HepG2 (cell line): ENCODE data around the gene TAF8. TPM values are rescaled to one million over a fixed set of nuclear protein-coding genes. Genes with fewer than 3 reads are reported as not detected.

ENCODE experiments used
- ATAC-seq: fragments of 200-7000 bp; cut with Tn5 transposase; 3 replicates; pipeline ENCODE4 v1.9.1; 2020; ENCODE audit warnings: mild to moderate bottlenecking, moderate library complexity
- BruUV-seq: library from RNA; stranded (reverse); fragments of 400-500 nt; replicated peaks from 2 replicates; lab custom pipeline; 2021; lab: Mats Ljungman, UMichigan
- CTCF ChIA-PET: fragments of 300-600 bp; formaldehyde crosslinking; extraction: SDS; loops from one replicate; lab custom pipeline; 2021; ENCODE audit warnings: low total read pairs, inconsistent platforms, low intra/inter-chr PET ratio; lab: Yijun Ruan, JAX
- POLR2A ChIA-PET: fragments of 350-600 bp; sonication (Branson Sonifier 250); formaldehyde crosslinking; loops from one replicate; lab custom pipeline; 2020; ENCODE audit warnings: antibody characterized with exemption, inconsistent platforms; lab: Yijun Ruan, JAX
- DNase-seq: peaks from one replicate; pipeline ENCODE4 v3.0.0-alpha.2; 2015; ENCODE audit warnings: low spot score
- FAIRE-seq: peaks from 3 replicates; lab custom pipeline; 2011; peaks lifted over from hg19 to GRCh38; lab: Jason Lieb, UNC
- H2AFZ ChIP-seq: one replicate; pipeline ENCODE4 v1.6.1; 2011; ENCODE audit warnings: low read length, inconsistent platforms
- H3K27ac ChIP-seq: fragments of 300-600 bp; 3 replicates; pipeline ENCODE4 v1.8.0; 2011; ENCODE audit warnings: mixed run types, mild to moderate bottlenecking, mixed read lengths, low read length, inconsistent platforms; ENCODE audit not compliant: insufficient read depth; ENCODE audit errors: extremely low read length
- H3K27me3 ChIP-seq, 2 experiments: fragments of 200-600 bp in 1 of 2; 2 replicates in 1 of 2; 3 replicates in 1 of 2; pipeline versions ENCODE4 v1.6.0 to v1.8.0; 2011; ENCODE audit warnings: low read length in 2 of 2, mild to moderate bottlenecking in 2 of 2, moderate library complexity in 2 of 2, inconsistent platforms in 1 of 2; ENCODE audit not compliant: insufficient read depth in 2 of 2, control insufficient read depth in 1 of 2
- H3K36me3 ChIP-seq, 2 experiments: fragments of 200-600 bp in 1 of 2; replicated peaks in 1 of 2; 2 replicates in 1 of 2; 3 replicates in 1 of 2; pipeline versions ENCODE4 v1.5.1 to v1.8.0; 2011; ENCODE audit warnings: low read length in 2 of 2, inconsistent platforms in 1 of 2; ENCODE audit not compliant: insufficient read depth in 2 of 2, control insufficient read depth in 1 of 2
- H3K4me1 ChIP-seq: 2 replicates; pipeline ENCODE4 v1.5.1; 2012; ENCODE audit warnings: low read length, inconsistent platforms; ENCODE audit not compliant: insufficient read depth
- H3K4me2 ChIP-seq: 2 replicates; pipeline ENCODE4 v1.6.0; 2011; ENCODE audit warnings: low read depth, low read length, inconsistent platforms
- H3K4me3 ChIP-seq, 3 experiments: fragments of 200-600 bp in 1 of 3; sonication (generic), shearing (Covaris generic) in 1 of 3; replicated peaks in 1 of 3; 2 replicates each; pipeline ENCODE4 v1.5.1; 2011 to 2016; ENCODE audit warnings: low read length in 3 of 3, inconsistent platforms in 2 of 3, low read depth in 2 of 3, mild to moderate bottlenecking in 2 of 3, control low read depth in 1 of 3, mixed read lengths in 1 of 3; ENCODE audit not compliant: insufficient read depth in 1 of 3
- H3K79me2 ChIP-seq: one replicate; pipeline ENCODE4 v1.6.1; 2011; ENCODE audit warnings: low read length, inconsistent platforms; ENCODE audit not compliant: insufficient read depth
- H3K9ac ChIP-seq: 2 replicates; pipeline ENCODE4 v1.6.0; 2011; ENCODE audit warnings: mild to moderate bottlenecking, low read depth, low read length, inconsistent platforms; ENCODE audit not compliant: insufficient read depth
- H3K9me3 ChIP-seq: 2 replicates; pipeline ENCODE4 v1.5.1; 2012; ENCODE audit warnings: mild to moderate bottlenecking, low read length
- H4K20me1 ChIP-seq: 2 replicates; pipeline ENCODE4 v1.6.0; 2011; ENCODE audit warnings: inconsistent platforms, mild to moderate bottlenecking, low read length, moderate library complexity; ENCODE audit not compliant: insufficient read depth
- SALL1 ChIP-seq: sonication (generic); formaldehyde crosslinking; IDR thresholded peaks from 2 replicates; pipeline ENCODE4 v1.8.0; 2022; ENCODE audit warnings: mild to moderate bottlenecking, missing genetic modification reagents
- SP5 ChIP-seq: IDR thresholded peaks from 2 replicates; pipeline ENCODE4 v1.6.1; 2016; ENCODE audit warnings: low read depth, borderline replicate concordance
- STAG1 ChIP-seq: sonication (generic); formaldehyde crosslinking; IDR thresholded peaks from 2 replicates; pipeline ENCODE4 v1.4.0; 2020; ENCODE audit warnings: missing genetic modification reagents
- TBX2 ChIP-seq: sonication (generic); formaldehyde crosslinking; IDR thresholded peaks from 2 replicates; pipeline ENCODE4 v1.5.0; 2020; ENCODE audit warnings: missing genetic modification reagents, mild to moderate bottlenecking, borderline replicate concordance
- THAP11 ChIP-seq: IDR thresholded peaks from 2 replicates; pipeline ENCODE4 v1.6.1; 2016; ENCODE audit warnings: missing biosample characterization, missing genetic modification reagents
- ZFP36 ChIP-seq: fragments of 150-350 bp; IDR thresholded peaks from 2 replicates; pipeline ENCODE4 v1.6.1; 2018; ENCODE audit warnings: borderline replicate concordance, low read length, low read depth; ENCODE audit not compliant: partially characterized antibody
- ZFY ChIP-seq: sonication (generic); formaldehyde crosslinking; IDR thresholded peaks from 2 replicates; pipeline ENCODE4 v1.4.0; 2020; ENCODE audit warnings: missing genetic modification reagents
- ZNF572 ChIP-seq: sonication (generic); formaldehyde crosslinking; IDR thresholded peaks from 2 replicates; pipeline ENCODE4 v1.5.1; 2020; ENCODE audit warnings: mild to moderate bottlenecking, missing genetic modification reagents
- ZNF619 ChIP-seq: sonication (generic); formaldehyde crosslinking; IDR thresholded peaks from 2 replicates; pipeline ENCODE4 v1.4.0; 2020; ENCODE audit warnings: mild to moderate bottlenecking, missing genetic modification reagents
- WGBS: methylation state at CpG from one replicate; pipeline ENCODE4 v1.1.6; 2017; ENCODE audit warnings: low lambda C conversion rate; 5-methylcytosine and 5-hydroxymethylcytosine counted together
- in situ Hi-C: cut with HindIII; loops from 2 replicates; pipeline ENCODE4 v1.10.0; 2017; ENCODE audit warnings: low pct_unique_long_range_greater_than_20kb; ENCODE audit not compliant: extremely low pct_ligation_motif_present
- intact Hi-C: fragments of 100-400 bp; cut with micrococcal nuclease; formaldehyde crosslinking; loops from one replicate; pipeline ENCODE4 v1.10.0; 2022; ENCODE audit not compliant: unreplicated experiment
- polyA plus RNA-seq, 8 experiments: library from polyadenylated mRNA; depleted of rRNA in 3 of 8; stranded (reverse) in 7 of 8; unstranded in 1 of 8; fragments of >200 nt; fragmentation: Illumina TruSeq in 4 of 8; extraction: Trizol in 4 of 8; gene quantifications; 2 replicates each; pipeline versions ENCODE4 v1.2.1 to v1.2.3, GENCODE V29; 2011 to 2016; ENCODE audit warnings: low read depth in 4 of 8, missing spikeins in 1 of 8, mixed read lengths in 1 of 8; ENCODE audit not compliant: insufficient read depth in 1 of 8
- total RNA-seq, 5 experiments: library from RNA; depleted of rRNA; stranded (reverse); fragments of >200 nt; fragmentation: Illumina TruSeq; extraction: Trizol; gene quantifications; 2 replicates each; pipeline ENCODE4 v1.2.3, GENCODE V29; 2016; ENCODE audit warnings: low read depth in 1 of 5
- TF ChIP-seq, protein P1 (sequence below): sonication (generic); formaldehyde crosslinking; IDR thresholded peaks from 2 replicates; pipeline ENCODE4 v1.5.0; 2020; ENCODE audit warnings: mild to moderate bottlenecking, missing genetic modification reagents
- TF ChIP-seq, protein P2 (sequence below), 2 experiments: sonication (generic) in 1 of 2; formaldehyde crosslinking in 1 of 2; IDR thresholded peaks; 2 replicates each; pipeline versions ENCODE4 v1.4.0 to v1.6.1; 2018 to 2020; ENCODE audit warnings: missing genetic modification reagents in 2 of 2, borderline replicate concordance in 1 of 2, low read depth in 1 of 2, mild to moderate bottlenecking in 1 of 2, missing biosample characterization in 1 of 2
- TF ChIP-seq, protein P3 (sequence below): sonication (generic); formaldehyde crosslinking; IDR thresholded peaks from 2 replicates; pipeline ENCODE4 v1.5.1; 2020; ENCODE audit warnings: mild to moderate bottlenecking, missing genetic modification reagents, moderate library complexity
- TF ChIP-seq, protein P4 (sequence below): sonication (generic); formaldehyde crosslinking; IDR thresholded peaks from 2 replicates; pipeline ENCODE4 v1.4.0; 2020; ENCODE audit warnings: missing genetic modification reagents

The TAF8 gene
- total and polyA plus RNA-seq, 2 of the 13 experiments (the other 11 are each of a cell fraction or from before 2014, with no cell fraction given) = 25.2 to 25.8 TPM

DNA sequence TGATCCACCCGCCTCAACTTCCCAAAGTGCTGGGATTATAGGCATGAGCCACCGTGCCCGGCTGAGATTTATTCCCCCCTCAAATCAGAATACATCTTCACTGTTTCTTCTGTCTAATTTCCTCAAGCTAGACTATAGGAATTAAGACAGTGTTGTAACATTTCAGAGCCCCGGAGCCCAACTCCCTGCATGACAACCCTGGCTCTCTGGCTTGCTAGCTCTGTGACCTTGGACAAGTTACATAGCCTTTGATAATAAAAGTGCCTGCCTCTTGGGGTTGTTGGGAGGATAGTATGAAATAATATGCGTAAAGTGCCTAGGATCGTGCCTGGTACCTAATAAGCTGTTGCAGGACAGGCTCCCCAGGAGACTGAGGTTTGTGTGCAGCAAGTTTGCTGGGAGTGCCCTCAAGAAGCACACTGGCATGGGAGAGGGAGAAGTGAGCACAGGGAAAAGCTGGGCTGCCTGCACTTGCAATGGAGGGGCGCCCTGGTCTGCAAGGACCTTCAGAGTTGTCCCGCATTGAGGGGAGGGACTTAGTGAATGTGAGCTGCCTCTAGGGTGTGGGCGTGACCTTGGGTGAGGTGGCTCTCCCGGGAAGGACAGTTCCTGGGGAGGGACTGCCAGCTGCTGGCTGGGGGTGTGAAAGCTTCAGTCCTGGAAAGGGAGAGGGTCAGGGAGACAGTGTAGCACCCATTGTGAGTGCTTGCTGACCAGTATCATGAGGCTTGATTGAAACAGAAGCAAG, 43.4 kb downstream of the TAF8 start:
- Histone ChIP-seq H3K27ac (no peak overlapping the region), H3K79me2 (no peaks in the 10 kb centered on the region), H3K9ac (no peak overlapping the region), H3K4me1 (peaks cover 43% of the 10 kb centered on the region), H3K4me2 (peak overlapping the region; percentile 28), H2AFZ (no peak overlapping the region), H3K4me3 (no peak overlapping the region), H4K20me1 (no peaks in the 10 kb centered on the region), H3K36me3 (no peaks in the 10 kb centered on the region), H3K27me3 (peaks cover 0 to 6% of the 10 kb centered on the region in 2 experiments; a peak in 1 of 5 replicates), H3K9me3 (no peaks in the 10 kb centered on the region)
- peak; percentile 64 for DNase-seq
- POLR2A ChIA-PET = interaction anchor here (0.9 to 1.6 kb wide), 3 partner anchors 10 to 43 kb away, joined by 3 to 4 read pairs (median 4); partner anchors contain the start of gene TAF8
- intact Hi-C loops (no loop called here), in situ Hi-C loops (no loop called here)
- WGBS = 28% methylated on average over 10 of the region's 10 CpGs
- CTCF ChIA-PET = interaction anchor here (0.8 kb wide), 1 partner anchor 19 kb away, joined by 3 read pairs; no protein-coding TSS in a partner anchor
- no peak for FAIRE-seq
- BruUV-seq = no TSS peak
- ATAC-seq = peak; percentile 52
- peak; percentile 39; the same call in 1 of the 2 replicates for TF ChIP-seq TBX2 (CRISPR knock-in tag)
- no peak for TF ChIP-seq ZNF619 (CRISPR knock-in tag)
- TF ChIP-seq SP5 (CRISPR knock-in tag) = no peak
- TF ChIP-seq, protein P1, sequence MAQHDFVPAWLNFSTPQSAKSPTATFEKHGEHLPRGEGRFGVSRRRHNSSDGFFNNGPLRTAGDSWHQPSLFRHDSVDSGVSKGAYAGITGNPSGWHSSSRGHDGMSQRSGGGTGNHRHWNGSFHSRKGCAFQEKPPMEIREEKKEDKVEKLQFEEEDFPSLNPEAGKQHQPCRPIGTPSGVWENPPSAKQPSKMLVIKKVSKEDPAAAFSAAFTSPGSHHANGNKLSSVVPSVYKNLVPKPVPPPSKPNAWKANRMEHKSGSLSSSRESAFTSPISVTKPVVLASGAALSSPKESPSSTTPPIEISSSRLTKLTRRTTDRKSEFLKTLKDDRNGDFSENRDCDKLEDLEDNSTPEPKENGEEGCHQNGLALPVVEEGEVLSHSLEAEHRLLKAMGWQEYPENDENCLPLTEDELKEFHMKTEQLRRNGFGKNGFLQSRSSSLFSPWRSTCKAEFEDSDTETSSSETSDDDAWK (CRISPR knock-in tag) = no peak
- TF ChIP-seq ZFP36 = no peak
- no peak for TF ChIP-seq ZFY (CRISPR knock-in tag)
- TF ChIP-seq, protein P2, sequence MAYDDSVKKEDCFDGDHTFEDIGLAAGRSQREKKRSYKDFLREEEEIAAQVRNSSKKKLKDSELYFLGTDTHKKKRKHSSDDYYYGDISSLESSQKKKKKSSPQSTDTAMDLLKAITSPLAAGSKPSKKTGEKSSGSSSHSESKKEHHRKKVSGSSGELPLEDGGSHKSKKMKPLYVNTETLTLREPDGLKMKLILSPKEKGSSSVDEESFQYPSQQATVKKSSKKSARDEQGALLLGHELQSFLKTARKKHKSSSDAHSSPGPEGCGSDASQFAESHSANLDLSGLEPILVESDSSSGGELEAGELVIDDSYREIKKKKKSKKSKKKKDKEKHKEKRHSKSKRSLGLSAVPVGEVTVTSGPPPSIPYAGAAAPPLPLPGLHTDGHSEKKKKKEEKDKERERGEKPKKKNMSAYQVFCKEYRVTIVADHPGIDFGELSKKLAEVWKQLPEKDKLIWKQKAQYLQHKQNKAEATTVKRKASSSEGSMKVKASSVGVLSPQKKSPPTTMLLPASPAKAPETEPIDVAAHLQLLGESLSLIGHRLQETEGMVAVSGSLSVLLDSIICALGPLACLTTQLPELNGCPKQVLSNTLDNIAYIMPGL (CRISPR knock-in tag; IDR thresholded peaks at IDR 0.05; ENCODE audit: borderline replicate concordance in 1 of 2, low read depth in 1 of 2) = no peak
- TF ChIP-seq STAG1 (CRISPR knock-in tag) = peak; percentile 46
- 0 out of 2 replicates have a peak, but pooled peaks have one; percentile 28 for TF ChIP-seq SALL1 (CRISPR knock-in tag)
- TF ChIP-seq, protein P3, sequence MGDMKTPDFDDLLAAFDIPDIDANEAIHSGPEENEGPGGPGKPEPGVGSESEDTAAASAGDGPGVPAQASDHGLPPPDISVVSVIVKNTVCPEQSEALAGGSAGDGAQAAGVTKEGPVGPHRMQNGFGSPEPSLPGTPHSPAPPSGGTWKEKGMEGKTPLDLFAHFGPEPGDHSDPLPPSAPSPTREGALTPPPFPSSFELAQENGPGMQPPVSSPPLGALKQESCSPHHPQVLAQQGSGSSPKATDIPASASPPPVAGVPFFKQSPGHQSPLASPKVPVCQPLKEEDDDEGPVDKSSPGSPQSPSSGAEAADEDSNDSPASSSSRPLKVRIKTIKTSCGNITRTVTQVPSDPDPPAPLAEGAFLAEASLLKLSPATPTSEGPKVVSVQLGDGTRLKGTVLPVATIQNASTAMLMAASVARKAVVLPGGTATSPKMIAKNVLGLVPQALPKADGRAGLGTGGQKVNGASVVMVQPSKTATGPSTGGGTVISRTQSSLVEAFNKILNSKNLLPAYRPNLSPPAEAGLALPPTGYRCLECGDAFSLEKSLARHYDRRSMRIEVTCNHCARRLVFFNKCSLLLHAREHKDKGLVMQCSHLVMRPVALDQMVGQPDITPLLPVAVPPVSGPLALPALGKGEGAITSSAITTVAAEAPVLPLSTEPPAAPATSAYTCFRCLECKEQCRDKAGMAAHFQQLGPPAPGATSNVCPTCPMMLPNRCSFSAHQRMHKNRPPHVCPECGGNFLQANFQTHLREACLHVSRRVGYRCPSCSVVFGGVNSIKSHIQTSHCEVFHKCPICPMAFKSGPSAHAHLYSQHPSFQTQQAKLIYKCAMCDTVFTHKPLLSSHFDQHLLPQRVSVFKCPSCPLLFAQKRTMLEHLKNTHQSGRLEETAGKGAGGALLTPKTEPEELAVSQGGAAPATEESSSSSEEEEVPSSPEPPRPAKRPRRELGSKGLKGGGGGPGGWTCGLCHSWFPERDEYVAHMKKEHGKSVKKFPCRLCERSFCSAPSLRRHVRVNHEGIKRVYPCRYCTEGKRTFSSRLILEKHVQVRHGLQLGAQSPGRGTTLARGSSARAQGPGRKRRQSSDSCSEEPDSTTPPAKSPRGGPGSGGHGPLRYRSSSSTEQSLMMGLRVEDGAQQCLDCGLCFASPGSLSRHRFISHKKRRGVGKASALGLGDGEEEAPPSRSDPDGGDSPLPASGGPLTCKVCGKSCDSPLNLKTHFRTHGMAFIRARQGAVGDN = peak; percentile 26; the same call in 1 of the 2 replicates
- TF ChIP-seq THAP11 (CRISPR knock-in tag) = no peak
- TF ChIP-seq ZNF572 (CRISPR knock-in tag) = 0 out of 2 replicates have a peak, but pooled peaks have one; percentile 29
- TF ChIP-seq, protein P4, sequence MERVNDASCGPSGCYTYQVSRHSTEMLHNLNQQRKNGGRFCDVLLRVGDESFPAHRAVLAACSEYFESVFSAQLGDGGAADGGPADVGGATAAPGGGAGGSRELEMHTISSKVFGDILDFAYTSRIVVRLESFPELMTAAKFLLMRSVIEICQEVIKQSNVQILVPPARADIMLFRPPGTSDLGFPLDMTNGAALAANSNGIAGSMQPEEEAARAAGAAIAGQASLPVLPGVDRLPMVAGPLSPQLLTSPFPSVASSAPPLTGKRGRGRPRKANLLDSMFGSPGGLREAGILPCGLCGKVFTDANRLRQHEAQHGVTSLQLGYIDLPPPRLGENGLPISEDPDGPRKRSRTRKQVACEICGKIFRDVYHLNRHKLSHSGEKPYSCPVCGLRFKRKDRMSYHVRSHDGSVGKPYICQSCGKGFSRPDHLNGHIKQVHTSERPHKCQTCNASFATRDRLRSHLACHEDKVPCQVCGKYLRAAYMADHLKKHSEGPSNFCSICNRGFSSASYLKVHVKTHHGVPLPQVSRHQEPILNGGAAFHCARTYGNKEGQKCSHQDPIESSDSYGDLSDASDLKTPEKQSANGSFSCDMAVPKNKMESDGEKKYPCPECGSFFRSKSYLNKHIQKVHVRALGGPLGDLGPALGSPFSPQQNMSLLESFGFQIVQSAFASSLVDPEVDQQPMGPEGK (CRISPR knock-in tag) = peak; percentile 87
